ENCODE results near the gene SAMD8. TPM values are rescaled to one million over a fixed set of nuclear protein-coding genes. Genes with fewer than 3 reads are reported as not detected.
A peak's percentile ranks its signal among the peaks of the same experiment; 100 is the strongest.
"Not testable (repeated sequence)": the region's sequence is repeated elsewhere in the genome, so short reads cannot be mapped to it uniquely, and the experiment has no call there.

SAMD8 gene
- total and polyA plus RNA-seq, 2 donors (not counting 1 experiment from before 2014, with no cell fraction given), result 15.9 to 35.7 TPM

DNA sequence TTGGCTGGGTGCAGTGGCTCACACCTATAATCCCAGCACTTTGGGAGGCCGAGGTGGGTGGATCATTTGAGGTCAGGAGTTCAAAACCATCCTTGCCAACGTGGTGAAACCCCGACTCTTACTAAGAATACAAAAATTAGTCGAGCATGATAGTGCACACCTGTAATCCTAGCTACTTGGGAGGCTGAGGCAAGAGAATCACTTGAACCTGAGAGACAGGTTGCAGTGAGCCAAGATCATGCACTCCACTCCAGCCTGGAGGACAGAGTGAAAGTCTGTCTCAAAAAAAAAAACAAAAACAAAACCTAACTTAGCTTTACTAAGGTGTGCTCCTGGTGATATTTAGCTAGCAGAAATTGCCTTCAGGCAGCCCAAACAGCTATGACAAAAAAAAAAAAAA, 74.9 kb downstream of the SAMD8 start:
- Histone ChIP-seq H3K9me3 (ENCODE audit: control extremely low read depth in 1 of 3, control insufficient read depth in 2 of 3, insufficient read depth in 1 of 3, low read length in 2 of 3) (no peaks in the 10 kb centered on the region), H3K27ac (ENCODE audit: low read length in 2 of 2) (no peak overlapping the region), H3K4me1 (ENCODE audit: control insufficient read depth in 2 of 2, insufficient read depth in 2 of 2, low read length in 2 of 2) (peaks cover 3% of the 10 kb centered on the region in 2 donors), H3K27me3 (replicated peaks in 1 of 4; ENCODE audit: control extremely low read depth in 1 of 4, control insufficient read depth in 3 of 4, insufficient read depth in 4 of 4, low read length in 3 of 4) (no peaks in the 10 kb centered on the region), H3K36me3 (replicated peaks in 1 of 2; ENCODE audit: control extremely low read depth in 1 of 2, control insufficient read depth in 1 of 2, extremely low read depth in 1 of 2, insufficient read depth in 2 of 2, low read length in 1 of 2) (peaks cover 1 to 4% of the 10 kb centered on the region in 2 experiments), H3K79me2 (ENCODE audit: control insufficient read depth, insufficient read depth, low read length) (no peaks in the 10 kb centered on the region), H3K9ac (ENCODE audit: low read length) (no peak overlapping the region), H4K20me1 (ENCODE audit: control insufficient read depth, insufficient read depth, low read length, poor library complexity, severe bottlenecking) (no peaks in the 10 kb centered on the region), H2AFZ (ENCODE audit: insufficient read depth, low read depth, low read length, poor library complexity, severe bottlenecking) (no peak overlapping the region), H3K4me2 (replicated peaks; ENCODE audit: low read depth, low read length, poor library complexity, severe bottlenecking) (no peak overlapping the region), H3K4me3 (ENCODE audit: control extremely low read depth in 1 of 5, extremely low read depth in 1 of 5, insufficient read depth in 1 of 5, low read depth in 2 of 5, low read length in 4 of 5) (no peak overlapping the region)
- Mint-ChIP-seq H3K4me1 (no peaks in the 10 kb centered on the region), H3K27ac (peak overlapping the region; percentile 68), H3K4me3 (no peak overlapping the region), H3K27me3 (no peaks in the 10 kb centered on the region), H3K9me3 (ENCODE audit: insufficient read depth) (no peaks in the 10 kb centered on the region)
- intact Hi-C loops (cut with micrococcal nuclease), result no loop called here
- CTCF ChIA-PET, result interaction anchor here (0.5 to 5.2 kb wide), 6 partner anchors 10 to 507 kb away, joined by 3 to 138 read pairs (median 4); partner anchors contain the start of gene COMTD1
- POLR2A ChIA-PET, result interaction anchor here (0.6 kb wide), 1 partner anchor 123 kb away, joined by 3 read pairs; no protein-coding TSS in a partner anchor
- 60% methylated on average over 1 of the region's 4 CpGs for WGBS (ENCODE audit: insufficient coverage)
- TF ChIP-seq EZH2 (IDR thresholded peaks at IDR 0.05; ENCODE audit: borderline replicate concordance, insufficient read depth, low read depth, low read length, poor library complexity, severe bottlenecking), result no peak
- TF ChIP-seq, protein P1, sequence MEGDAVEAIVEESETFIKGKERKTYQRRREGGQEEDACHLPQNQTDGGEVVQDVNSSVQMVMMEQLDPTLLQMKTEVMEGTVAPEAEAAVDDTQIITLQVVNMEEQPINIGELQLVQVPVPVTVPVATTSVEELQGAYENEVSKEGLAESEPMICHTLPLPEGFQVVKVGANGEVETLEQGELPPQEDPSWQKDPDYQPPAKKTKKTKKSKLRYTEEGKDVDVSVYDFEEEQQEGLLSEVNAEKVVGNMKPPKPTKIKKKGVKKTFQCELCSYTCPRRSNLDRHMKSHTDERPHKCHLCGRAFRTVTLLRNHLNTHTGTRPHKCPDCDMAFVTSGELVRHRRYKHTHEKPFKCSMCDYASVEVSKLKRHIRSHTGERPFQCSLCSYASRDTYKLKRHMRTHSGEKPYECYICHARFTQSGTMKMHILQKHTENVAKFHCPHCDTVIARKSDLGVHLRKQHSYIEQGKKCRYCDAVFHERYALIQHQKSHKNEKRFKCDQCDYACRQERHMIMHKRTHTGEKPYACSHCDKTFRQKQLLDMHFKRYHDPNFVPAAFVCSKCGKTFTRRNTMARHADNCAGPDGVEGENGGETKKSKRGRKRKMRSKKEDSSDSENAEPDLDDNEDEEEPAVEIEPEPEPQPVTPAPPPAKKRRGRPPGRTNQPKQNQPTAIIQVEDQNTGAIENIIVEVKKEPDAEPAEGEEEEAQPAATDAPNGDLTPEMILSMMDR (IDR thresholded peaks at IDR 0.05), result no peak
- no peak for DNase-seq
- ATAC-seq (ENCODE audit: low read depth), result no peak

- Histone ChIP-seq H3K27me3 (replicated peaks in 1 of 4; ENCODE audit: control extremely low read depth in 1 of 4, control insufficient read depth in 3 of 4, insufficient read depth in 4 of 4, low read length in 3 of 4) (no peaks in the 10 kb centered on the region), H3K9me3 (ENCODE audit: control extremely low read depth in 1 of 3, control insufficient read depth in 2 of 3, insufficient read depth in 1 of 3, low read length in 2 of 3) (no peaks in the 10 kb centered on the region), H3K27ac (ENCODE audit: low read length in 2 of 2) (peak overlapping the region in 1 of 2 donors; percentile 11), H3K4me2 (replicated peaks; ENCODE audit: low read depth, low read length, poor library complexity, severe bottlenecking) (no peak overlapping the region), H3K36me3 (replicated peaks in 1 of 2; ENCODE audit: control extremely low read depth in 1 of 2, control insufficient read depth in 1 of 2, extremely low read depth in 1 of 2, insufficient read depth in 2 of 2, low read length in 1 of 2) (no peaks in the 10 kb centered on the region), H3K4me1 (ENCODE audit: control insufficient read depth in 2 of 2, insufficient read depth in 2 of 2, low read length in 2 of 2) (peaks cover 3% of the 10 kb centered on the region in 2 donors), H4K20me1 (ENCODE audit: control insufficient read depth, insufficient read depth, low read length, poor library complexity, severe bottlenecking) (no peaks in the 10 kb centered on the region), H2AFZ (ENCODE audit: insufficient read depth, low read depth, low read length, poor library complexity, severe bottlenecking) (no peak overlapping the region), H3K79me2 (ENCODE audit: control insufficient read depth, insufficient read depth, low read length) (no peaks in the 10 kb centered on the region), H3K4me3 (ENCODE audit: control extremely low read depth in 1 of 5, extremely low read depth in 1 of 5, insufficient read depth in 1 of 5, low read depth in 2 of 5, low read length in 4 of 5) (no peak overlapping the region), H3K9ac (ENCODE audit: low read length) (no peak overlapping the region)
- no peak overlapping the region for H3K4me3 Mint-ChIP-seq
- DNase-seq, result peak; percentile 77
- CTCF ChIA-PET, result interaction anchor here (1.0 to 5.2 kb wide), 17 partner anchors 8 to 75 kb away, joined by 3 to 138 read pairs (median 4); partner anchors contain the start of genes COMTD1 and VDAC2
- no peaks in the 10 kb centered on the region for H3K27me3 Mint-ChIP-seq
- TF ChIP-seq, protein P1 (IDR thresholded peaks at IDR 0.05), result peak; percentile 79
- no peak for TF ChIP-seq EZH2 (IDR thresholded peaks at IDR 0.05; ENCODE audit: borderline replicate concordance, insufficient read depth, low read depth, low read length, poor library complexity, severe bottlenecking)
- peak; percentile 73 for ATAC-seq (ENCODE audit: low read depth)
- no CpG with 5 or more reads among the region's 3 CpGs for WGBS (ENCODE audit: insufficient coverage)
- H3K27ac Mint-ChIP-seq, result peak overlapping the region; percentile 41
- no peaks in the 10 kb centered on the region for H3K9me3 Mint-ChIP-seq (ENCODE audit: insufficient read depth)
- H3K4me1 Mint-ChIP-seq, result no peaks in the 10 kb centered on the region
- POLR2A ChIA-PET, result interaction anchor here (0.6 to 1.3 kb wide), 4 partner anchors 23 to 1373 kb away, joined by 3 to 5 read pairs (median 4); partner anchors contain the start of gene VDAC2
- intact Hi-C loops (cut with micrococcal nuclease), result loop anchor here (1.0 kb wide), 3 partner anchors 22 to 48 kb away; partner anchors contain the start of gene VDAC2
Observed at GRCh38 chr10:75187961-75188426, 76.5 kb downstream of the SAMD8 start.

DNA sequence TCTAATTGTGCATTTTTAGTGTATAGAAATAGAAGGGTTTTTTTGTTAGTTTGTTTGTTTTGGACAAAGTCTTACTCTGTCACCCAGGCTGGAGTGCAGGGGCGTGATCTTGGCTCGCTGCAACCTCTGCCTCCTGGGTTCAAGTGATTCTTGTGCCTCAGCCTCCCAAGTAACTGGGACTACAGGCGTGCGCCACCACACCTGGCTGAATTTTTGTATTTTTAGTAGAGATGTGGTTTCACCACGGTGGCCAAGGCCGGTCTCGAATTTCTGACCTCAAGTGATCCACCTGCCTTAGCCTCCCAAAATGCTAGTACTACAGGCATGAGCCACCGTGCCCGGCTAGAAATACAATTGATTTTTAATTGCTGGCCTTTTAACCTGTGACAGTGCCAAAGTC, 77.1 kb downstream of the SAMD8 start:
- H3K27ac Mint-ChIP-seq; H3K79me2 ChIP-seq (ENCODE audit: control insufficient read depth, insufficient read depth, low read length); H3K4me3 ChIP-seq (ENCODE audit: control extremely low read depth in 1 of 5, extremely low read depth in 1 of 5, insufficient read depth in 1 of 5, low read depth in 2 of 5, low read length in 4 of 5); H3K4me1 Mint-ChIP-seq; H3K9me3 ChIP-seq (ENCODE audit: control extremely low read depth in 1 of 3, control insufficient read depth in 2 of 3, insufficient read depth in 1 of 3, low read length in 2 of 3); H3K27me3 Mint-ChIP-seq; H4K20me1 ChIP-seq (ENCODE audit: control insufficient read depth, insufficient read depth, low read length, poor library complexity, severe bottlenecking); H3K9me3 Mint-ChIP-seq (ENCODE audit: insufficient read depth); H3K4me2 ChIP-seq (replicated peaks; ENCODE audit: low read depth, low read length, poor library complexity, severe bottlenecking); H2AFZ ChIP-seq (ENCODE audit: insufficient read depth, low read depth, low read length, poor library complexity, severe bottlenecking); H3K27me3 ChIP-seq (replicated peaks in 1 of 4; ENCODE audit: control extremely low read depth in 1 of 4, control insufficient read depth in 3 of 4, insufficient read depth in 4 of 4, low read length in 3 of 4); H3K4me1 ChIP-seq (ENCODE audit: control insufficient read depth in 2 of 2, insufficient read depth in 2 of 2, low read length in 2 of 2); H3K9ac ChIP-seq (ENCODE audit: low read length); DNase-seq; H3K4me3 Mint-ChIP-seq; H3K36me3 ChIP-seq (replicated peaks in 1 of 2; ENCODE audit: control extremely low read depth in 1 of 2, control insufficient read depth in 1 of 2, extremely low read depth in 1 of 2, insufficient read depth in 2 of 2, low read length in 1 of 2); ATAC-seq (ENCODE audit: low read depth): not testable (repeated sequence)
- peak overlapping the region in 1 of 2 donors; percentile 11 for H3K27ac ChIP-seq (ENCODE audit: low read length in 2 of 2)
- intact Hi-C loops (cut with micrococcal nuclease), result loop anchor here (1.0 kb wide), 3 partner anchors 22 to 48 kb away; partner anchors contain the start of gene VDAC2
- CTCF ChIA-PET, result interaction anchor here (1.0 to 5.2 kb wide), 15 partner anchors 8 to 75 kb away, joined by 3 to 138 read pairs (median 5); partner anchors contain the start of genes COMTD1 and VDAC2
- POLR2A ChIA-PET, result interaction anchor here (0.6 to 1.3 kb wide), 3 partner anchors 22 to 47 kb away, joined by 4 to 5 read pairs (median 5); partner anchors contain the start of genes COMTD1 and VDAC2
- WGBS (ENCODE audit: insufficient coverage), result 95% methylated on average over 2 of the region's 9 CpGs

All from B cell (primary cell).